WTC11 (cell line): Measurements from ENCODE around the gene WNT11. TPM values are rescaled to one million over a fixed set of nuclear protein-coding genes. Genes with fewer than 3 reads are reported as not detected.

Source experiments
- ATAC-seq: fragments of 200-7000 bp; cut with Tn5 transposase; 2 replicates; pipeline ENCODE4 v1.10.0; 2021; ENCODE audit warnings: mild to moderate bottlenecking, moderate library complexity
- CTCF ChIA-PET: fragments of 300-600 bp; sonication (Branson Sonifier 250); formaldehyde crosslinking; loops from one replicate; lab custom pipeline; 2021; ENCODE audit warnings: antibody characterized with exemption; lab: Charles Lee
- POLR2A ChIA-PET: fragments of 350-600 bp; sonication (Branson Sonifier 250); formaldehyde crosslinking; loops from one replicate; lab custom pipeline; 2021; ENCODE audit warnings: antibody characterized with exemption; lab: Charles Lee
- DNase-seq: peaks from one replicate; pipeline ENCODE4 v3.0.0; 2021; ENCODE audit warnings: low spot score
- H3K27ac Mint-ChIP-seq: 2 replicates; pipeline ENCODE4 v1.8.0; 2021; ENCODE audit warnings: mixed read lengths
- H3K27me3 Mint-ChIP-seq: 2 replicates; pipeline ENCODE4 v1.8.0; 2021; ENCODE audit warnings: low read depth, mild to moderate bottlenecking, moderate library complexity, mixed read lengths
- H3K36me3 Mint-ChIP-seq: 2 replicates; pipeline ENCODE4 v1.8.0; 2021; ENCODE audit warnings: mixed read lengths
- H3K4me1 Mint-ChIP-seq: 2 replicates; pipeline ENCODE4 v1.8.0; 2022; ENCODE audit warnings: mixed read lengths
- H3K4me3 Mint-ChIP-seq: 2 replicates; pipeline ENCODE4 v1.8.0; 2021; ENCODE audit warnings: mild to moderate bottlenecking, moderate library complexity, mixed read lengths
- H3K9me3 Mint-ChIP-seq: 2 replicates; pipeline ENCODE4 v1.8.0; 2021; ENCODE audit warnings: mixed read lengths
- ATF1 ChIP-seq: sonication (generic); formaldehyde crosslinking; IDR thresholded peaks from 2 replicates; pipeline ENCODE4 v1.8.1; 2023; ENCODE audit warnings: mild to moderate bottlenecking, moderate library complexity, missing genetic modification reagents
- ATF2 ChIP-seq: sonication (generic); formaldehyde crosslinking; IDR thresholded peaks from 2 replicates; pipeline ENCODE4 v1.8.1; 2022; ENCODE audit warnings: low read depth, missing genetic modification reagents, borderline replicate concordance
- CREB1 ChIP-seq: sonication (generic); formaldehyde crosslinking; IDR thresholded peaks from 2 replicates; pipeline ENCODE4 v1.8.0; 2023; ENCODE audit warnings: mild to moderate bottlenecking, missing genetic modification reagents
- CREM ChIP-seq: sonication (generic); formaldehyde crosslinking; IDR thresholded peaks from 2 replicates; pipeline ENCODE4 v1.8.1; 2022; ENCODE audit warnings: mild to moderate bottlenecking, missing genetic modification reagents, moderate library complexity
- ESRRA ChIP-seq: sonication (generic); formaldehyde crosslinking; IDR thresholded peaks from 2 replicates; pipeline ENCODE4 v1.8.1; 2022; ENCODE audit warnings: mild to moderate bottlenecking, missing genetic modification reagents, borderline replicate concordance
- ETV6 ChIP-seq: sonication (generic); formaldehyde crosslinking; IDR thresholded peaks from 2 replicates; pipeline ENCODE4 v1.8.1; 2022; ENCODE audit warnings: mild to moderate bottlenecking, missing genetic modification reagents
- GRHL2 ChIP-seq: fragments of 250-450 bp; sonication (Bioruptor Pico); IDR thresholded peaks from 2 replicates; pipeline ENCODE4 v1.8.0; 2022; ENCODE audit warnings: mild to moderate bottlenecking, moderate library complexity; ENCODE audit not compliant: insufficient replicate concordance, severe bottlenecking
- IRF1 ChIP-seq: sonication (generic); formaldehyde crosslinking; IDR thresholded peaks from 2 replicates; pipeline ENCODE4 v1.8.0; 2023; ENCODE audit warnings: missing genetic modification reagents
- IRF2 ChIP-seq: sonication (generic); formaldehyde crosslinking; IDR thresholded peaks from 2 replicates; pipeline ENCODE4 v1.8.0; 2022; ENCODE audit warnings: low read depth, missing genetic modification reagents, borderline replicate concordance
- KAT7 ChIP-seq: sonication (generic); formaldehyde crosslinking; IDR thresholded peaks from 2 replicates; pipeline ENCODE4 v1.8.1; 2023; ENCODE audit warnings: missing genetic modification reagents, mild to moderate bottlenecking, borderline replicate concordance
- MAX ChIP-seq: sonication (generic); formaldehyde crosslinking; IDR thresholded peaks from 2 replicates; pipeline ENCODE4 v1.8.0; 2022; ENCODE audit warnings: mild to moderate bottlenecking, missing genetic modification reagents
- NR1H2 ChIP-seq: sonication (generic); formaldehyde crosslinking; IDR thresholded peaks from 2 replicates; pipeline ENCODE4 v1.9.0; 2021; ENCODE audit warnings: mild to moderate bottlenecking, moderate library complexity, missing genetic modification reagents
- NR3C1 ChIP-seq: sonication (generic); formaldehyde crosslinking; conservative IDR thresholded peaks from 2 replicates; pipeline ENCODE4 v1.8.1; 2023; ENCODE audit warnings: low read depth, mild to moderate bottlenecking, missing genetic modification reagents
- OVOL2 ChIP-seq: fragments of 250-450 bp; sonication (Bioruptor Pico); IDR thresholded peaks from 2 replicates; pipeline ENCODE4 v1.9.0; 2021; ENCODE audit warnings: mild to moderate bottlenecking, borderline replicate concordance
- RORB ChIP-seq: fragments of 250-450 bp; sonication (Bioruptor Pico); IDR thresholded peaks from 2 replicates; pipeline ENCODE4 v1.9.0; 2021; ENCODE audit warnings: mild to moderate bottlenecking
- SMAD3 ChIP-seq: sonication (generic); formaldehyde crosslinking; IDR thresholded peaks from 2 replicates; pipeline ENCODE4 v1.8.0; 2022; ENCODE audit warnings: missing genetic modification reagents, mild to moderate bottlenecking, borderline replicate concordance
- SOX15 ChIP-seq: fragments of 250-450 bp; sonication (Bioruptor Pico); IDR thresholded peaks from 2 replicates; pipeline ENCODE4 v1.9.0; 2021; ENCODE audit warnings: mild to moderate bottlenecking
- SP1 ChIP-seq: sonication (generic); formaldehyde crosslinking; conservative IDR thresholded peaks from 2 replicates; pipeline ENCODE4 v1.8.1; 2022; ENCODE audit warnings: missing genetic modification reagents
- TEAD4 ChIP-seq: sonication (generic); formaldehyde crosslinking; IDR thresholded peaks from 2 replicates; pipeline ENCODE4 v1.8.0; 2022; ENCODE audit warnings: mild to moderate bottlenecking, missing genetic modification reagents
- ZBTB21 ChIP-seq: sonication (generic); formaldehyde crosslinking; IDR thresholded peaks from 2 replicates; pipeline ENCODE4 v1.8.1; 2023; ENCODE audit warnings: mild to moderate bottlenecking, missing genetic modification reagents, borderline replicate concordance
- ZNF232 ChIP-seq: sonication (generic); formaldehyde crosslinking; IDR thresholded peaks from 2 replicates; pipeline ENCODE4 v1.8.0; 2022; ENCODE audit warnings: mild to moderate bottlenecking, missing genetic modification reagents
- ZNF423 ChIP-seq: fragments of 250-450 bp; sonication (Bioruptor Pico); IDR thresholded peaks from 2 replicates; pipeline ENCODE4 v2.1.2; 2022; ENCODE audit warnings: mild to moderate bottlenecking, moderate library complexity
- total RNA-seq: library from RNA; stranded (reverse); gene quantifications from 3 replicates; pipeline ENCODE4 v1.2.3, GENCODE V29; 2021
- TF ChIP-seq, protein P1 (sequence below): sonication (generic); formaldehyde crosslinking; IDR thresholded peaks from 2 replicates; pipeline ENCODE4 v1.8.1; 2022; ENCODE audit warnings: low read depth, mild to moderate bottlenecking, moderate library complexity, missing genetic modification reagents, borderline replicate concordance
- TF ChIP-seq, protein P2 (sequence below): sonication (generic); formaldehyde crosslinking; IDR thresholded peaks from 2 replicates; pipeline ENCODE4 v1.8.1; 2023; ENCODE audit warnings: mild to moderate bottlenecking, missing genetic modification reagents, moderate library complexity
- TF ChIP-seq, protein P3 (sequence below): sonication (generic); formaldehyde crosslinking; IDR thresholded peaks from 2 replicates; pipeline ENCODE4 v1.8.0; 2022; ENCODE audit warnings: mild to moderate bottlenecking, missing genetic modification reagents

WNT11 gene
- total RNA-seq, 1 experiment from 2014 or later = 0.79 TPM

- DNase-seq (peak; percentile 45), ATAC-seq (peak; percentile 76)
- TF ChIP-seq OVOL2 (CRISPR knock-in tag) (no peak), SOX15 (CRISPR knock-in tag) (no peak), ZNF232 (CRISPR knock-in tag) (no peak), KAT7 (CRISPR knock-in tag) (no peak)
- TF ChIP-seq, protein P1, sequence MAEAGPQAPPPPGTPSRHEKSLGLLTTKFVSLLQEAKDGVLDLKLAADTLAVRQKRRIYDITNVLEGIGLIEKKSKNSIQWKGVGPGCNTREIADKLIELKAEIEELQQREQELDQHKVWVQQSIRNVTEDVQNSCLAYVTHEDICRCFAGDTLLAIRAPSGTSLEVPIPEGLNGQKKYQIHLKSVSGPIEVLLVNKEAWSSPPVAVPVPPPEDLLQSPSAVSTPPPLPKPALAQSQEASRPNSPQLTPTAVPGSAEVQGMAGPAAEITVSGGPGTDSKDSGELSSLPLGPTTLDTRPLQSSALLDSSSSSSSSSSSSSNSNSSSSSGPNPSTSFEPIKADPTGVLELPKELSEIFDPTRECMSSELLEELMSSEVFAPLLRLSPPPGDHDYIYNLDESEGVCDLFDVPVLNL (CRISPR knock-in tag) = no peak
- TF ChIP-seq, protein P2, sequence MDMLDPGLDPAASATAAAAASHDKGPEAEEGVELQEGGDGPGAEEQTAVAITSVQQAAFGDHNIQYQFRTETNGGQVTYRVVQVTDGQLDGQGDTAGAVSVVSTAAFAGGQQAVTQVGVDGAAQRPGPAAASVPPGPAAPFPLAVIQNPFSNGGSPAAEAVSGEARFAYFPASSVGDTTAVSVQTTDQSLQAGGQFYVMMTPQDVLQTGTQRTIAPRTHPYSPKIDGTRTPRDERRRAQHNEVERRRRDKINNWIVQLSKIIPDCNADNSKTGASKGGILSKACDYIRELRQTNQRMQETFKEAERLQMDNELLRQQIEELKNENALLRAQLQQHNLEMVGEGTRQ (CRISPR knock-in tag) = no peak
- Mint-ChIP-seq H3K36me3 (no peaks in the 10 kb centered on the region), H3K4me1 (no peaks in the 10 kb centered on the region), H3K27me3 (peaks cover 44% of the 10 kb centered on the region), H3K9me3 (no peaks in the 10 kb centered on the region), H3K4me3 (no peak overlapping the region), H3K27ac (no peak overlapping the region)
- POLR2A ChIA-PET = no interaction called here
- CTCF ChIA-PET = interaction anchor here (1.0 to 1.5 kb wide), 3 partner anchors 14 to 269 kb away, joined by 3 to 12 read pairs (median 6); no protein-coding TSS in a partner anchor
Measured at GRCh38 chr11:76166314-76166713, 40.0 kb downstream of the WNT11 start.

DNA sequence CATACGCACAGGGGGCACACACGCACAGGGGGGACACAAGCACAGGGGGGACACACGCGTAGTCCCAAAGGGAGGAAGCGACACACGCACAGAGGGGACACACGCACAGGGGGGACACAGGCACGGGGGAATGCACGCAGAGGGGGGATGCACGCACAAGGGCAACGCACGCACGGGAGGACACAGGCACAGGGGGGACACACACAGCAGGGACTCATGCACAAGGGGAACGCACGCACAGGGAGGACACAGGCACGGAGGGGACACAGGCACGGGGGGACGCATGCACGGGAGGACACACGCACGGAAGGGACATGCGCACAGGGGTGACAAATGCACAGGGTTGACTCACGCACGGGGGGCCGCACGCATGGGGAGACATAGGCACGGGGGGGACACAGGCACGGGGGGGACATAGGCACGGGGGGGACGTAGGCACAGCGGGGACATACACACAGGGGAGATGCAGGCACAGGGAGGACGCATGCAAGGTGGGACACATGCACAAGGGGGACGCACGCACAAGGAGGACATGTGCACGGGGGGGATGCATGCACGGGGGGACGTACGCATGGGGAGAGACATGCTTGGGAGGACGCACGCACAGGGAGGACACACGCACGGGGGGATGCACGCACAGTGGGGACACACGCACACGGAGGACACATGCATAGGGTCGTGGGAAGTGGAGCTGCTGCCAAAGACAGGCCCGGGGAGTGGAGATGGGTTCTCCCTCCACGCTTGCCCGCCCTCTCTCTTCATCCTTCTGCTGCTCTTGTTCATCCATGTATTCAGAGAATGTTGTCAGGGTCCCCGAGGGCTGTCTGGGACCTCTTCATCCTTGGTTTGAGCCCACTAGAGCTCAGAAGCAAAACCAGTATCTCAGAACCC, 41.2 kb downstream of the WNT11 start:
- ChIA-PET CTCF (interaction anchor here (1.1 to 1.5 kb wide), 2 partner anchors 13 to 267 kb away, joined by 6 to 12 read pairs; no protein-coding TSS in a partner anchor), POLR2A (no interaction called here)
- TF ChIP-seq NR3C1 (CRISPR knock-in tag) (no peak), ZNF423 (no peak), ATF2 (no peak), SMAD3 (CRISPR knock-in tag) (no peak), CREB1 (no peak), ESRRA (no peak), ZNF232 (CRISPR knock-in tag) (no peak), IRF1 (CRISPR knock-in tag) (no peak), ETV6 (CRISPR knock-in tag) (no peak), ZBTB21 (no peak)
- Mint-ChIP-seq H3K36me3 (no peaks in the 10 kb centered on the region), H3K27ac (no peak overlapping the region), H3K4me1 (no peaks in the 10 kb centered on the region), H3K9me3 (no peaks in the 10 kb centered on the region), H3K4me3 (no peak overlapping the region), H3K27me3 (peaks cover 44% of the 10 kb centered on the region)
- ATAC-seq (no peak), DNase-seq (no peak)

DNA sequence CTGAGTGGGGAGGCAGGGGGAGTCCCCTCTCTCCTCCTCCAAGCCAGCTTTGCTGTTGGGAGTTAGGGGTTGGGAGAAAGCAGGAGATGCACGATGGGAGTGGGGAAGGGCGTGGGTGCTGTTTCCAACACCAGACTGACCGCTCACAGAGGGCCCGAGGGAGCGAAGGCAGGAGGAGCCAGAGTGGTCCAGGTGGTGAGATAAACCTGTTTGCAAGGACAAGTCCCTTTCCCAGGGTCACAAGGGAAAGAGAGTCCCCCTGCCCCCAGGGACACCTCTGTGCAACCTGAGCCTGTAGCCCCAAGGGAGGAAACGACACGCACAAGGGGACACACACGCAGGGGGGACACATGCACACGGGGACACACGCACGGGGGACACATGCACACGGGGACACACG, 42.2 kb downstream of the WNT11 start:
- Mint-ChIP-seq H3K4me1 (no peaks in the 10 kb centered on the region), H3K4me3 (no peak overlapping the region), H3K27ac (no peak overlapping the region), H3K36me3 (no peaks in the 10 kb centered on the region), H3K9me3 (no peaks in the 10 kb centered on the region), H3K27me3 (peaks cover 44% of the 10 kb centered on the region)
- no peak for DNase-seq
- ATAC-seq = no peak
- POLR2A ChIA-PET = no interaction called here
- CTCF ChIA-PET = interaction anchor here (1.1 kb wide), 1 partner anchor 12 kb away, joined by 3 read pairs; no protein-coding TSS in a partner anchor
- TF ChIP-seq IRF1 (CRISPR knock-in tag) = no peak
- TF ChIP-seq TEAD4 (CRISPR knock-in tag) = no peak
- no peak for TF ChIP-seq MAX (CRISPR knock-in tag)
- no peak for TF ChIP-seq IRF2 (CRISPR knock-in tag)
- TF ChIP-seq SP1 (CRISPR knock-in tag) = no peak
- no peak for TF ChIP-seq ESRRA
- TF ChIP-seq RORB = no peak
- no peak for TF ChIP-seq NR1H2 (CRISPR knock-in tag)
- TF ChIP-seq GRHL2 (CRISPR knock-in tag) = no peak
- TF ChIP-seq, protein P3, sequence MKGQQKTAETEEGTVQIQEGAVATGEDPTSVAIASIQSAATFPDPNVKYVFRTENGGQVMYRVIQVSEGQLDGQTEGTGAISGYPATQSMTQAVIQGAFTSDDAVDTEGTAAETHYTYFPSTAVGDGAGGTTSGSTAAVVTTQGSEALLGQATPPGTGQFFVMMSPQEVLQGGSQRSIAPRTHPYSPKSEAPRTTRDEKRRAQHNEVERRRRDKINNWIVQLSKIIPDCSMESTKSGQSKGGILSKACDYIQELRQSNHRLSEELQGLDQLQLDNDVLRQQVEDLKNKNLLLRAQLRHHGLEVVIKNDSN (CRISPR knock-in tag) = no peak
- no peak for TF ChIP-seq CREM (CRISPR knock-in tag)
- TF ChIP-seq ATF1 (CRISPR knock-in tag) = no peak
